Right atrium auricular region (tissue), 2 donors: ENCODE measurements around the gene BEND6. TPM values are rescaled to one million over a fixed set of nuclear protein-coding genes. Genes with fewer than 3 reads are reported as not detected.

Source experiments
- DNase-seq: peaks from one replicate; pipeline ENCODE4 v3.0.0-alpha.2; 2019; ENCODE audit warnings: low spot score
- H3K27ac ChIP-seq, 2 donors: fragments of 200-600 bp; sonication (generic); 1 replicate in 1 of 2; 2 replicates in 1 of 2; pipeline ENCODE4 v1.5.1; 2016 to 2019
- H3K27me3 ChIP-seq, 2 donors: fragments of 200-600 bp; sonication (generic); one replicate each; pipeline versions ENCODE4 v1.5.1 to v1.6.0; 2017 to 2019
- H3K36me3 ChIP-seq: fragments of 200-600 bp; sonication (generic); one replicate; pipeline ENCODE4 v1.5.1; 2016
- H3K4me1 ChIP-seq, 2 donors: fragments of 200-600 bp; sonication (generic); one replicate each; pipeline versions ENCODE4 v1.5.1 to v1.6.0; 2017 to 2019
- H3K4me3 ChIP-seq, 2 donors: fragments of 200-600 bp; sonication (generic); 1 replicate in 1 of 2; 2 replicates in 1 of 2; pipeline ENCODE4 v1.5.1; 2017 to 2019; ENCODE audit warnings: mild to moderate bottlenecking in 1 of 2, moderate library complexity in 1 of 2
- H3K9me3 ChIP-seq, 2 donors: fragments of 200-600 bp; sonication (generic); one replicate each; pipeline ENCODE4 v1.5.1; 2019
- CTCF ChIP-seq, 2 donors: fragments of 200-600 bp; sonication (generic); IDR thresholded peaks; one replicate each; pipeline ENCODE4 v1.5.1; 2019; ENCODE audit warnings: antibody characterized with exemption in 2 of 2
- total RNA-seq, 2 donors: library from RNA; depleted of rRNA; stranded (reverse); fragments of >200 nt; gene quantifications; one replicate each; pipeline ENCODE4 v1.1.0, GENCODE V29; 2016

Gene BEND6
- total RNA-seq, 2 donors from 2014 or later = 0.43 to 5.9 TPM

- Histone ChIP-seq H3K4me1 (no peaks in the 10 kb centered on the region), H3K27ac (no peak overlapping the region), H3K36me3 (no peaks in the 10 kb centered on the region), H3K4me3 (no peak overlapping the region), H3K27me3 (no peaks in the 10 kb centered on the region), H3K9me3 (no peaks in the 10 kb centered on the region)
- no peak for DNase-seq
- no peak for TF ChIP-seq CTCF (IDR thresholded peaks at IDR 0.05)
Measured at GRCh38 chr6:56923565-56923964, 31.3 kb upstream of the BEND6 start.

- TF ChIP-seq CTCF (IDR thresholded peaks at IDR 0.05) = no peak
- DNase-seq = no peak
- no peaks in the 10 kb centered on the region for H3K36me3 ChIP-seq
- H3K4me3 ChIP-seq = no peak overlapping the region
- no peaks in the 10 kb centered on the region for H3K9me3 ChIP-seq
- no peaks in the 10 kb centered on the region for H3K27me3 ChIP-seq
- no peaks in the 10 kb centered on the region for H3K4me1 ChIP-seq
- H3K27ac ChIP-seq = no peak overlapping the region
Measured at GRCh38 chr6:56927538-56928453, 27.1 kb upstream of the BEND6 start.

GRCh38 chr6:56930846-56931245 lies 24.1 kb upstream of the BEND6 start:
- no peak for TF ChIP-seq CTCF (IDR thresholded peaks at IDR 0.05)
- Histone ChIP-seq H3K9me3 (no peaks in the 10 kb centered on the region), H3K27ac (no peak overlapping the region), H3K36me3 (no peaks in the 10 kb centered on the region), H3K4me3 (no peak overlapping the region), H3K27me3 (no peaks in the 10 kb centered on the region), H3K4me1 (no peaks in the 10 kb centered on the region)
- DNase-seq = no peak

- no peak for TF ChIP-seq CTCF (IDR thresholded peaks at IDR 0.05)
- no peaks in the 10 kb centered on the region for H3K27me3 ChIP-seq
- H3K27ac ChIP-seq = no peak overlapping the region
- no peaks in the 10 kb centered on the region for H3K4me1 ChIP-seq
- H3K9me3 ChIP-seq = no peaks in the 10 kb centered on the region
- H3K36me3 ChIP-seq = no peaks in the 10 kb centered on the region
- DNase-seq = no peak
- H3K4me3 ChIP-seq = no peak overlapping the region
Measured at GRCh38 chr6:56932910-56933477, 21.9 kb upstream of the BEND6 start.

GRCh38 chr6:56933650-56934049 lies 21.3 kb upstream of the BEND6 start:
- Histone ChIP-seq H3K4me1 (no peaks in the 10 kb centered on the region), H3K27ac (no peak overlapping the region), H3K36me3 (no peaks in the 10 kb centered on the region), H3K9me3 (no peaks in the 10 kb centered on the region), H3K4me3 (no peak overlapping the region), H3K27me3 (no peaks in the 10 kb centered on the region)
- DNase-seq = no peak
- TF ChIP-seq CTCF (IDR thresholded peaks at IDR 0.05) = no peak
